ENCODE measurements around the gene STK4.
A peak's percentile ranks its signal among the peaks of the same experiment; 100 is the strongest.

The STK4 gene

GRCh38 chr20:44966030-44966961 is at the start of gene STK4:
Gene STK4 (plus strand): TSS chr20:44966512. CDS start chr20:44966569, 57 bp downstream.
- ATAC-seq (peak; percentile 87), DNase-seq (ENCODE audit: low spot score in 2 of 2) (peak; percentile 94 to 97)
- H3K36me3 Mint-ChIP-seq: peaks cover 52% of the 10 kb centered on the region
- H3K9me3 Mint-ChIP-seq: no peaks in the 10 kb centered on the region
- peak within 1 kb of the TSS; percentile 100 for H3K4me3 Mint-ChIP-seq
- H3K27ac Mint-ChIP-seq: peak within 1 kb of the TSS; percentile 99
- H3K4me1 Mint-ChIP-seq: peaks cover 61% of the 10 kb centered on the region

GRCh38 chr20:44916586-44916985 is 49.7 kb upstream of the STK4 start:
- peaks cover 56% of the 10 kb centered on the region for H3K36me3 Mint-ChIP-seq
- DNase-seq (ENCODE audit: low spot score in 2 of 2): no peak
- ATAC-seq: no peak
- H3K27ac Mint-ChIP-seq: no peak overlapping the region
- H3K9me3 Mint-ChIP-seq: no peaks in the 10 kb centered on the region
- no peak overlapping the region for H3K4me3 Mint-ChIP-seq
- peaks cover 8% of the 10 kb centered on the region for H3K4me1 Mint-ChIP-seq

DNA sequence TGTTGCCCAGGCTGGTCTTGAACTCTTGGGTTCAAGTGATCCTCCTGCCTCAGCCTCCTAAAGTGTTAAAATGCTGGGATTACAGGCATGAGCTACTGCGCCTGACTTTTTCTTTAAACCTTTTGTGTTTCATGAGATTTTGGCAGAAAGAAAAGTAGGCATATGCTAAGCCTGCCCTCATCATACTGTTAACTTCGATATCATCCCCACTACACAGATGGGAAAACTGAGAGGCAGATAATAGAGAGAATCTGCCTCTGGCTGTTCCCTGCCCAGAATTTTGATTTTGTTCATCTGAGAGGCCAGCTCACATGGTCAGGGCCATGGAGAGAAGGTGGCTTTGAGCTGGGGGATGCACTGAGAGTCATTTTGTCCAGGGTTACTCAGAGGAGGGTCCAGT is 48.9 kb upstream of the STK4 start:
- H3K4me1 Mint-ChIP-seq: peaks cover 8% of the 10 kb centered on the region

DNA sequence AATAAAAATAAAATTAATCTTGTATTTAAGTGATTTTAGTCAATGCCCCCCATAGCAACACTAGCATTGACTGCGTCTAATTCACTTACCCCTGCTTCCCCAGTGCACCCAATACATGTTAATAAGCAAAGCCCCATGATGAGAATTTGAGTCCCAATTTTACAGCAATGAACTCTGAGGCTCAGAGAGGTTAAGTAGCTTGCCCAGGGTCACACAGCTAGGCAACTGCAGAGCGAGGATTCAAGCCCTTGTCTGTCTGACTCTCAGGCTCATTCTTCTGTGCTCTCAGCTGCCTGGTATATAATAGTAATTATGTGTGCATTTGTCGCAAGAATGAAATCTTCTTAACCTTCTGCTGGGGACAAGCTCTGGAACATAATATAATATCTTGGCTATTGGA is 48.0 kb upstream of the STK4 start:
- H3K9me3 Mint-ChIP-seq: no peaks in the 10 kb centered on the region
- peaks cover 63% of the 10 kb centered on the region for H3K36me3 Mint-ChIP-seq
- no peak overlapping the region for H3K4me3 Mint-ChIP-seq
- no peak for DNase-seq (ENCODE audit: low spot score in 2 of 2)
- H3K4me1 Mint-ChIP-seq: peaks cover 8% of the 10 kb centered on the region
- no peak overlapping the region for H3K27ac Mint-ChIP-seq
- no peak for ATAC-seq

More for the DNA sequence above, 48.9 kb upstream of the STK4 start:
- Mint-ChIP-seq H3K9me3 (no peaks in the 10 kb centered on the region), H3K4me3 (no peak overlapping the region), H3K36me3 (peaks cover 63% of the 10 kb centered on the region), H3K27ac (no peak overlapping the region)
- no peak for ATAC-seq
- no peak for DNase-seq (ENCODE audit: low spot score in 2 of 2)

DNA sequence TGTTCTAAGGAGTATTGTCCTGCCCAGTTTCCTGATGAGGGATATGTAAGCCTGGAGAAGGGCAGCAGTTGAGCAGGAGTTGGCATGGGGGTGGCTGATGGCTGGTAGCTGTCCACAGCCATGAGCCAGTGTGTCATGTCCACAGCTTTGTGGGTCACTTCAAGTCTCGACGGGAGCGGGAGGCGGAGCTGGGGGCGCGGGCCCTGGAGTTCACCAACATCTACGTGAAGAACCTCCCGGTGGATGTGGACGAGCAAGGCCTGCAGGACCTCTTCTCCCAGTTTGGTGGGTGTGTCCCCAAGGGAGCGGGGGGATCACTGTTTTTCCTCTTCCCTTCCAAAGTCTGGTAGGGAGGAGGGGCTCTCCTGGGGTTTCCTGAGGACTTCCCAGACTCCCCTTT is 47.6 kb upstream of the STK4 start:
- Mint-ChIP-seq H3K9me3 (no peaks in the 10 kb centered on the region), H3K4me1 (peaks cover 8% of the 10 kb centered on the region), H3K4me3 (no peak overlapping the region), H3K27ac (no peak overlapping the region), H3K36me3 (peaks cover 64% of the 10 kb centered on the region)
- DNase-seq (ENCODE audit: low spot score in 2 of 2) (no peak), ATAC-seq (no peak)

DNA sequence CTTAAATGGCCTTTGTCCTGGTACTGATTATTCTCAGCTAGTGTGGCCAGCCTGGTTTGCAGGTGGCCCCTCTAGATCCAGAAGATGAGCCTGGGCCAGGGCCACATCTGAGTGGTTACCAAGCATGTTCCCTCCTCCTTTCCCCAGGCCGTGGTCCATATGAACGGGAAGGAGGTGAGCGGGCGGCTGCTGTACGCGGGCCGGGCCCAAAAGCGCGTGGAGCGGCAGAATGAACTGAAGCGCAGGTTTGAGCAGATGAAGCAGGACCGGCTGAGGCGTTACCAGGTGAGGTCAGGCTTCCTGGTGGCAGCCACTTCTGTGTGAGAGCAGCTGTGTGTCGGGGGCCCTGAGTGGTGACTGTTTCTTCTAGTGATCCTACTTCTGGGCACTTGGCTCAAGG is 44.9 kb upstream of the STK4 start:
- Mint-ChIP-seq H3K9me3 (no peaks in the 10 kb centered on the region), H3K36me3 (peaks cover 62% of the 10 kb centered on the region), H3K27ac (no peak overlapping the region), H3K4me1 (no peaks in the 10 kb centered on the region), H3K4me3 (no peak overlapping the region)
- DNase-seq (ENCODE audit: low spot score in 2 of 2) (no peak), ATAC-seq (no peak)

DNA sequence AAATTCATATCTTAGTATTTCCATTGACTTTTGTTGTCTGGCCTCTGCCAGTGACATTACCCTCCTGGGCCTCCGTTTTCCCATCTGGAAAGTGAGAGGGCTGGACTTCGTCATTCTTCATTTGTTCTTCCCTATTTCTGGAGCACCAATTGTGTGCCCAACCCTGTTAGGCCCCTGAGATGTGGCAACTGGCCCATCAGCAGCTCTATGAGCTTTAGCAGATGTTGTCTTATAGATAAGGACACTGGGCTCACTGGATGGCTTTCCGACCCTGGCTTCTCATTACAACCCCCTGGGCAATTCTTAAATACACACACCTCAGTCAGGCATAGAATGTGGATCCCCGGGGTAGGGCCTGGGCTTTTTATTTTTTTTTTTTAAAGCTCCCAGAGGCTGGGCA is 41.8 kb upstream of the STK4 start:
- Mint-ChIP-seq H3K4me1 (no peaks in the 10 kb centered on the region), H3K4me3 (no peak overlapping the region), H3K9me3 (no peaks in the 10 kb centered on the region), H3K36me3 (peaks cover 60% of the 10 kb centered on the region), H3K27ac (no peak overlapping the region)
- DNase-seq (ENCODE audit: low spot score in 2 of 2) (no peak), ATAC-seq (no peak)

GRCh38 chr20:44928595-44928994 is 37.7 kb upstream of the STK4 start:
- Mint-ChIP-seq H3K27ac (no peak overlapping the region), H3K4me1 (no peaks in the 10 kb centered on the region), H3K36me3 (peaks cover 52% of the 10 kb centered on the region), H3K9me3 (no peaks in the 10 kb centered on the region), H3K4me3 (no peak overlapping the region)
- ATAC-seq: no peak
- DNase-seq (ENCODE audit: low spot score in 2 of 2): no peak

DNA sequence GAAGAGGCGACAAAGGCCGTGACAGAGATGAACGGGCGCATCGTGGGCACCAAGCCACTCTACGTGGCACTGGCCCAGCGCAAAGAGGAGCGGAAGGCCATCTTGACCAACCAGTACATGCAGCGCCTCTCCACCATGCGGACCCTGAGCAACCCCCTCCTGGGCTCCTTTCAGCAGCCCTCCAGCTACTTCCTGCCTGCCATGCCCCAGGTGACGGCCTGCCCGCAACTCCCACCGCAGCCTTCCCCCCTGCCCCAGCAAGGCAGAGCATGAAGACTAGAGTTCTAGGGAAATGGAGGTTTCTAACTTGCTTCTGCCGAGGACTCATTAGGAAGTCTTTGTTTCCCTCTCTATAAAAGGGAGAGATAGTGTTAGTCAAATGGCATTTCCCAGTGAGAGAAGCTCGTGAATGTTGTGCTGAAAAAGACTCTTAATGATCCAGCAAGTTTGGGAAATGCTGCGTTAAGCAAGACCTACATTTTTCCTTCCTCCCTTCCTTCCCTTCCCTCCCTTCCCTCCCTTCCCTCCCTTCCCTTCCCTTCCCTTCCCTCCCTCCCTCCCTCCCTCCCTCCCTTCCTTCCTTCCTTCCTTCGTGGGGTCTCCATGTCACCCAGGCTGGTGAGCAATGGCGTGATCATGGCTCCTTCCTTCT is 35.7 kb upstream of the STK4 start:
- peaks cover 40% of the 10 kb centered on the region for H3K36me3 Mint-ChIP-seq
- H3K4me1 Mint-ChIP-seq: no peaks in the 10 kb centered on the region
- DNase-seq (ENCODE audit: low spot score in 2 of 2) (no peak), ATAC-seq (no peak)
- no peaks in the 10 kb centered on the region for H3K9me3 Mint-ChIP-seq
- peak overlapping the region; percentile 78 for H3K27ac Mint-ChIP-seq
- no peak overlapping the region for H3K4me3 Mint-ChIP-seq

DNA sequence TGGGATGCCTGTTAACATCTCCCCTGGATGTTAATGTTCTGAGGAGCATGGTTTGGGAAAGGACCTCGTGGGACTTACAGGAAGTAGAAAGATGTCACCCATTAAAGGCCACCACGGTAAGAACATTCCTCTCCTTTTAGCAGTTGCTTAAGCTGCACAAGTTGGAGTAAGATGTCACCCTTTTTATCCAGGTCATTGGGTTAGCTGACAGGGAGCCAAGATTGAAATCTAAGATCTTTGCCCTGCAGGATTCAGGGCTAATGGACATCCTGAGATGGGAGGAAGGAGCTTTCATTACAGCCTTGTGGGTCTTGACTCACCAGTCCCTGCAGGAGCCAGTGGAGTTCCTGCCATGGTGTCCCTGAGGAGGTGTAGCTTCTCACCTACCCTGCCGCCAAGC is 34.4 kb upstream of the STK4 start:
- DNase-seq (ENCODE audit: low spot score in 2 of 2) (no peak), ATAC-seq (no peak)
- Mint-ChIP-seq H3K27ac (no peak overlapping the region), H3K4me3 (no peak overlapping the region), H3K36me3 (peaks cover 50% of the 10 kb centered on the region), H3K9me3 (no peaks in the 10 kb centered on the region), H3K4me1 (no peaks in the 10 kb centered on the region)

DNA sequence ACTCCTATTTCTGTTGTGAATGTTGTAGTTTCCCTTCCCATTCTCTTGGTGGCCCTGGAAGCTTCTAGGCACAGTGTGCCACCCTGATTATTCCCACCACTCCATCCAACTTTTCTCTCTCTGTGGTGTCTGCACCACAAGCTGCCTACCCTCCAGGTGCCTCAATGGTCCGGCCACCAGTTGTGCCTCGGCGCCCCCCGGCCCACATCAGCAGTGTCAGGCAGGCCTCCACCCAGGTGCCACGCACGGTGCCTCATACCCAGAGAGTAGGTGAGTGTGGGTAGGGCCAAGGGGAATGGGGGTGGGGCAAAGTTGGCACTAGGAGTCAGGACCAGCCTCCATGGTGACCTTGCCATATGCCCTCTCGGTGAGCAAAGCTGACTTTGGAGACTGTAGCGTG is 33.4 kb upstream of the STK4 start:
- Mint-ChIP-seq H3K9me3 (no peaks in the 10 kb centered on the region), H3K4me3 (no peak overlapping the region), H3K4me1 (no peaks in the 10 kb centered on the region), H3K36me3 (peaks cover 54% of the 10 kb centered on the region), H3K27ac (no peak overlapping the region)
- ATAC-seq: no peak
- DNase-seq (ENCODE audit: low spot score in 2 of 2): no peak

GRCh38 chr20:44936510-44936909 is 29.8 kb upstream of the STK4 start:
- Mint-ChIP-seq H3K4me3 (no peak overlapping the region), H3K36me3 (peaks cover 64% of the 10 kb centered on the region), H3K9me3 (no peaks in the 10 kb centered on the region), H3K4me1 (peaks cover 7% of the 10 kb centered on the region), H3K27ac (no peak overlapping the region)
- no peak for DNase-seq (ENCODE audit: low spot score in 2 of 2)
- no peak for ATAC-seq

DNA sequence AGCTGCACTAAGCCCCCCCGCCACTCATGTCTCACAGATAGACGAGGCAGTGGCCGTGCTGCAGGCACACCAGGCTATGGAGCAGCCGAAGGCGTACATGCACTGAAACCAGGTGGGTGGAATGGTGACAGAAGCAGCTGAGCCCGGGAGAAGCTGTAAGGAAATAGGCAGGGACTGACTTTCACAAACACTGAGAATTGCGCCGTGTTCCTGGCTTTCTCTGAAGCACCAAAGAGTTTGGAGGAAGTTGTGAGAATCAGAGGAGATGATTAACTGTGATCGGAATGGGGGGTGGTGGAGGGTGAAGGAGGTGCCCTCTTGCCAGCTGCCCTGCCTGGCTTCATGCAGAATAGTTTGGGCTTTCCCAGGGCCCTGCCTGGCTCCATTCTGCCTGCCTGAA is 27.7 kb upstream of the STK4 start:
- H3K36me3 Mint-ChIP-seq: peaks cover 76% of the 10 kb centered on the region
- H3K27ac Mint-ChIP-seq: no peak overlapping the region
- H3K9me3 Mint-ChIP-seq: no peaks in the 10 kb centered on the region
- ATAC-seq (no peak), DNase-seq (ENCODE audit: low spot score in 2 of 2) (no peak)
- H3K4me1 Mint-ChIP-seq: peaks cover 13% of the 10 kb centered on the region
- H3K4me3 Mint-ChIP-seq: no peak overlapping the region

DNA sequence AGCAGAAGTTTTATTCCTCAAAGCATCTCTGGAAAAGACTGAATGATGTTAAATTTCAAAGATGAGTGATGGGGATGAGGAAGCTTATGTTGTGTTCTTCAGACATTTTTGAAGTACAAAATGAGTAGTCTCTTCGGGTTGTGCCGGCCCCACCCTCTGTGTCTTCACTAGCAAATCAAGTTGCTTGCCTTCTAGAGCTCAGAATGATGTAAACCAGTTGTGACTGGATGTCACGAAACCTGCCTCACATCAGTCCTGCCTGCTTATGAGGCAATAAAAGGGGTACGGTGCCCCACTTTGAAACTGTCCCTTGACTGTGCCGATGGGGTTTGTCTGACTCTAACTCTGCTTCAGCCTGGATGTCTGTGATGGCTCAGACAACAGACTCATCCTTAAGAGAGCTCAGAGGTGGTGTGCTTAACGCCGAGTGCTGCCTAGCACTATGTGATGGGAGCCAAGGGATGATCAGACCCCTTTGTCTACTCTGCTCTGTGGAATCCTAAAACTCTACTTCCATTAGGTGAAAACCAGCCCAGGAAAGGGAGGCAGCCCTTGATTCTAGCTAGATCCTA is 25.1 kb upstream of the STK4 start:
- H3K27ac Mint-ChIP-seq: peak overlapping the region; percentile 41
- peaks cover 93% of the 10 kb centered on the region for H3K36me3 Mint-ChIP-seq
- ATAC-seq: no peak

GRCh38 chr20:44942264-44942973 is 23.9 kb upstream of the STK4 start:
- DNase-seq (ENCODE audit: low spot score in 2 of 2): no peak
- H3K9me3 Mint-ChIP-seq: no peaks in the 10 kb centered on the region
- H3K4me3 Mint-ChIP-seq: no peak overlapping the region
- peaks cover 13% of the 10 kb centered on the region for H3K4me1 Mint-ChIP-seq
- peaks cover 93% of the 10 kb centered on the region for H3K36me3 Mint-ChIP-seq
- peak overlapping the region; percentile 21 for H3K27ac Mint-ChIP-seq
- ATAC-seq: no peak

More for the DNA sequence above, 25.1 kb upstream of the STK4 start:
- H3K9me3 Mint-ChIP-seq: no peaks in the 10 kb centered on the region
- DNase-seq (ENCODE audit: low spot score in 2 of 2): no peak
- no peak overlapping the region for H3K4me3 Mint-ChIP-seq
- peaks cover 13% of the 10 kb centered on the region for H3K4me1 Mint-ChIP-seq

All from stimulated activated effector memory CD8-positive, alpha-beta T cell treated with anti-CD3 and anti-CD28 coated beads, Interleukin-12 subunit alpha, Interleukin-12 subunit beta, amount 100 ng/mL, for 72 hours (primary cell).